Measurements from ENCODE around the gene IDUA. TPM values are rescaled to one million over a fixed set of nuclear protein-coding genes. Genes with fewer than 3 reads are reported as not detected.

Gene IDUA
- total RNA-seq, 3 donors from 2014 or later, result 29.7 to 45.7 (median 33.4) TPM

DNA sequence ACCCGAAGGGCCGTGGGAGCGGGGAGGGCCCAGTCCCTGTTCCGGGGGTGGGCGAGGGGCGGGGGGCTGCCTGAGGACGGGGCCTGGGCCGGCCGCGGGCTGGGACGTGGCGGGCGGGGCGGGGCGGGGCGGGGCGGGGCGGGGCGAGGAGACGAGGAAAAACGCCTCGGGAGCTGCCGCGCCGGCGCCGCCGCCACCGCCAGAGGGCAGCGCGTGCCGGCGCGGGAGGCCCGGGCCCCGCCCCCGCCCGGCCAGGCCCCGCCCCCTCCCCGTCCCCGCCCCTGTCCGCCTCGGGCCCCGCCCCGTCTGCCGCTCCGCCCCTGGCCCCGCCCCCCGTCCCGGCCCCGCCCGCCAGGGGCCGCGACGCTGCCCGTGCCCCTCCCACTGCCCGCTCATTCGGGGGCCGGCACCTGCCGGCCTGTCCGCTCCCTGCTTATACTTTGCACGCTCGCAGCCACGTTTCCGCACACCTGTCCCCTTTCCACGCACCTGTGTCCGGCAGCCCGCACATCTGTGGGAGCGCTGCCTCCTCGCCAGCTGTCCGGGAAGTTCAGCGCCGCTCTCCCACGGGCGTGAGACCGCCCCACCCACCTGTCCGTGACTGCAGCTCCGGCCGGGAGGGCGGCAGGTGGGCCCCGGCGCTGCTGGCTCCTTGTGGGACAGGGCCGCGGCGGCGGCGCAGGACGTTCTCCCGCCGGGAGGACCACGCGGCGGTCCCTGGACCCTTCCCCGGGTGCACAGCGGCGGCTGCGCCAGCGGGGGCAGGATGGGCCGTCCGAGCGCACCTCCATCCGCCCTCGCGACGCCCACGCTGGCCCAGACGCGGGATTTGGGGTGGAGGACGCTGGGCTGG lies 22.9 kb downstream of the IDUA start:
- intact Hi-C loops (cut with DNase I, micrococcal nuclease), result no loop called here
- H3K4me3 ChIP-seq, result peak overlapping the region; percentile 17
- DNase-seq (peak; percentile 71 to 90 (median 86)), ATAC-seq (peak; percentile 81)
- no peaks in the 10 kb centered on the region for H3K9me3 ChIP-seq
- peaks cover 11% of the 10 kb centered on the region for H3K4me1 ChIP-seq (ENCODE audit: low read depth)
- TF ChIP-seq, protein P1, sequence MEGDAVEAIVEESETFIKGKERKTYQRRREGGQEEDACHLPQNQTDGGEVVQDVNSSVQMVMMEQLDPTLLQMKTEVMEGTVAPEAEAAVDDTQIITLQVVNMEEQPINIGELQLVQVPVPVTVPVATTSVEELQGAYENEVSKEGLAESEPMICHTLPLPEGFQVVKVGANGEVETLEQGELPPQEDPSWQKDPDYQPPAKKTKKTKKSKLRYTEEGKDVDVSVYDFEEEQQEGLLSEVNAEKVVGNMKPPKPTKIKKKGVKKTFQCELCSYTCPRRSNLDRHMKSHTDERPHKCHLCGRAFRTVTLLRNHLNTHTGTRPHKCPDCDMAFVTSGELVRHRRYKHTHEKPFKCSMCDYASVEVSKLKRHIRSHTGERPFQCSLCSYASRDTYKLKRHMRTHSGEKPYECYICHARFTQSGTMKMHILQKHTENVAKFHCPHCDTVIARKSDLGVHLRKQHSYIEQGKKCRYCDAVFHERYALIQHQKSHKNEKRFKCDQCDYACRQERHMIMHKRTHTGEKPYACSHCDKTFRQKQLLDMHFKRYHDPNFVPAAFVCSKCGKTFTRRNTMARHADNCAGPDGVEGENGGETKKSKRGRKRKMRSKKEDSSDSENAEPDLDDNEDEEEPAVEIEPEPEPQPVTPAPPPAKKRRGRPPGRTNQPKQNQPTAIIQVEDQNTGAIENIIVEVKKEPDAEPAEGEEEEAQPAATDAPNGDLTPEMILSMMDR (IDR thresholded peaks at IDR 0.05), result peak; percentile 7
- no peaks in the 10 kb centered on the region for H3K36me3 ChIP-seq (ENCODE audit: low read depth)

DNA sequence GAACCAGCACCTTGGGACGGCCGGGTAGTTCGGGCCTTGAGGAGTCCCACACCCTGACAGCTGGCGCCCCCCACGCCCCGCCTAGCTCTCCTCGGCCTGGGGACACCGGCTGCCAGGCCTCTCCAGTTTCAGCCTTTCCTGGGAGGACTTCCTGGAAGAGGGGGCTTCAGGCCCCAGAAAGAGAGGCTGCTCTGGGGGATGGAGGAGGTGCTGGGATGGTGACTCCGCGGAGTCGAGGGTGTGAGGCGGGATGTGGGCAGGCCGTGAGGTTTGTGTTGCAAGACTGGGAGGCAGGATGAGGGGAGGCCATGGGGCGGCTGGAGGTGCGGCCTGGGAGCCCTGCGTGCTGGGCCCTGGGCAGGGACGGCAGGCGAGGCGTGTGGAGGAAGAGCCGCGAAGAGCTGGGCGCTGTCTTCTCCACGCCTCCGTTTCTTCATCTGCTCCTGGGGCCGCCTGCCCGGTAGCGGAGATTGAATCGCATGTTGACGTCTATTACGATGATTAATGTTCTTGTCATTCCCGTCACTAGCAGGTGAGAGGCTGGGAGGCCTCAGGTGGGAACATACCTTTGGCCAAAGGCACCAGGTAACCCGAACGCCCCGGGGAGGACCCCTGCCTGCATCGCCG lies 23.7 kb downstream of the IDUA start:
- TF ChIP-seq, protein P1 (IDR thresholded peaks at IDR 0.05), result no peak
- H3K4me1 ChIP-seq (ENCODE audit: low read depth), result peaks cover 11% of the 10 kb centered on the region
- peak; percentile 55 for ATAC-seq
- H3K36me3 ChIP-seq (ENCODE audit: low read depth), result no peaks in the 10 kb centered on the region
- intact Hi-C loops (cut with DNase I, micrococcal nuclease), result no loop called here
- H3K9me3 ChIP-seq, result no peaks in the 10 kb centered on the region
- H3K4me3 ChIP-seq, result peak overlapping the region; percentile 17
- DNase-seq, result peak; percentile 67 to 90 (median 78)

DNA sequence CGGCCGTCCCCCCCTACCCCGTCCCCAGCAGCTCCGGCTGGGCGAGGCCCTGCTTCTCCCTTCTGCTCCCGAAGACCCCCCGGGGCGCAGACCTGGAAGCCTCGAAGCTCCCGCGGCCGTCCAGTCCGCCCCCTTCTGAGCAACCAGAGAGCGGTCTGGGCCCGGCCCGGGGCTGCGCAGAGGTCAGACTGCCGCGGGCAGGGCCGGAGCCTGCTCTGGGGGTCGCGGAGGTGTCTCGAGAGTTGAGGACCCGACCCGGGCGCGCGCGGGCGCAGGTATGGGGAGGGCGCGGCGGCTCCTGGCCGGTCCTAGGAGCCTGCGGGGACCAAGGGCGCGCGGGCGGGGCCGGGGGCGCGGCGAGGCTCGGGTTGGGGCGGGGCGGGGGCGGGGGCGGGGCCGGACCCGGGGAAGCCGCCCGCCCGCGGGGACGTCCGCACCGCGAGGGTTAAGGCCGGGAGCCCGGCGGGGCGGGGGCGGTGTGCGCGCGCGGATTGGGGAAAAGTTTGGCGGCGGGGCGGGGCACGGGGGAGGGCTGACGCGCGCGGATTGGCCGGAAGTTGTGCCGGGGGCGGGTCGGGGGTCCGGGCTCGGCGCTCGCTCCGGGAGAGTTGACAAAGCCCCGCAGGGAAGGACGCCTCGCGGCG lies 24.3 kb downstream of the IDUA start, which contains the start of gene FGFRL1:
Gene FGFRL1, plus strand, starts transcription at position 605 of the 644 bp plus-strand sequence. CDS start 860 bp downstream, outside the sequence.
- Histone ChIP-seq H3K4me1 (ENCODE audit: low read depth) (peaks cover 11% of the 10 kb centered on the region), H3K9me3 (no peaks in the 10 kb centered on the region), H3K36me3 (ENCODE audit: low read depth) (no peaks in the 10 kb centered on the region), H3K4me3 (no peak within 1 kb of the TSS)
- TF ChIP-seq, protein P1 (IDR thresholded peaks at IDR 0.05), result no peak
- intact Hi-C loops (cut with DNase I, micrococcal nuclease), result no loop called here
- DNase-seq (peak; percentile 94 to 96 (median 96)), ATAC-seq (peak; percentile 66)

DNA sequence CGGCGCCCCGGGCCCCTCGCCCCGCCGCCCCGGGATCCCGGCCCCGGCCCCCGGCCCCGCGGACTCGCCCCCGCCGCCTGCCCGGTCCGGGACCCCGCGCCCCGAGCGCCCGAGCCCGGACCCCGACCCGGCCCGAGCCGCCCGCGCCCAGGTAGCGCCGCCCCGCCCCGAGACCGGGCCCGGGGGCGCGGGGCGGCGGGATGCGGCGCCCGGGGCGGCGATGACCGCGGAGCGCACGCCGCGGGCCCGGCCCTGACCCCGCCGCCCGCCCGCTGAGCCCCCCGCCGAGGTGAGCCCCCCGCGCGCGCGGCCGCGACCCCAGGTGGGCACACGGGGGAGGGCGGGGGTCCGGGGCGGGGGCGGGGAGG lies 24.8 kb downstream of the IDUA start:
- ATAC-seq (no peak), DNase-seq (no peak)
- Histone ChIP-seq H3K36me3 (ENCODE audit: low read depth) (no peaks in the 10 kb centered on the region), H3K4me3 (no peak overlapping the region), H3K9me3 (no peaks in the 10 kb centered on the region), H3K4me1 (ENCODE audit: low read depth) (peaks cover 11% of the 10 kb centered on the region)
- intact Hi-C loops (cut with DNase I, micrococcal nuclease), result no loop called here
- TF ChIP-seq, protein P1 (IDR thresholded peaks at IDR 0.05), result no peak

DNA sequence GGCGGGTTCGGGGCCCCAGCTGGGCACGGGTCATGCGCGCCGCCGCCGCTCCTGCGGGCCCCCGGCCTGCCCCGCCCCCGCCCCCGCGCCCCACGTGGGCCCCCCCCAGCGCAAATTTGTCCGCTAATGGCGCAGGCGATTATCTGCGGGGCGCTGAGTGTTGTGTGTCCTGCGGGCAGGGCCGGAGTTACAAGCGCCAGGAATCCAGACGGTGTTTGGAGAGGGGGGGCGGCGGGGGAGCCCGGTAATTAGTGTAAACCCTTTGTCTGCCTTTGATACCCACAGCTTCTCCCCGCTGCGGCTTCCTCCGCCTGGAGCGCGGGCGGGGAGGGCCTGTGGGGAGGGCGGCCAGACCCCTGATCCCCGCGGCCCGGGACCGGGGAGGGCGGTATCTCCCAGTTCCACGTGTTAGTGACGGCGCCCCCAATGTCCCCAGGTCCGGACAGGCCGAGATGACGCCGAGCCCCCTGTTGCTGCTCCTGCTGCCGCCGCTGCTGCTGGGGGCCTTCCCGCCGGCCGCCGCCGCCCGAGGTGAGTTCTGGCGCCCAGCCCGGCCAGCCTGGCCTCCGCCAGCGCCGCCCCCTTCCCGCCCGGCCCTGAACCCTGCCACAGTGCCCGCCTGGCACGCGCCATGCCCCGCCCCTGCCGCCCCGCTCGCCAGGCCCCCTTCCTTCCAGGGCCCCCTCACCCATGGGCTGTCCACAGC lies 25.3 kb downstream of the IDUA start:
- Histone ChIP-seq H3K4me1 (ENCODE audit: low read depth) (peaks cover 11% of the 10 kb centered on the region), H3K9me3 (no peaks in the 10 kb centered on the region), H3K4me3 (no peak overlapping the region), H3K36me3 (ENCODE audit: low read depth) (no peaks in the 10 kb centered on the region)
- intact Hi-C loops (cut with DNase I, micrococcal nuclease), result no loop called here
- peak; percentile 9 for ATAC-seq
- TF ChIP-seq, protein P1 (IDR thresholded peaks at IDR 0.05), result no peak
- DNase-seq, result peak; percentile 72 to 82 (median 77)
